ENCODE measurements around the gene DMRT1. TPM values are rescaled to one million over a fixed set of nuclear protein-coding genes. Genes with fewer than 3 reads are reported as not detected.
"Not testable (repeated sequence)": the region's sequence is repeated elsewhere in the genome, so short reads cannot be mapped to it uniquely, and the experiment has no call there.

DMRT1 gene
- total RNA-seq, 1 donor from 2014 or later, result not detected

GRCh38 chr9:859251-859650, 17.8 kb downstream of the DMRT1 start:
- H3K4me3 Mint-ChIP-seq (ENCODE audit: unreplicated experiment), result no peak overlapping the region

GRCh38 chr9:860706-861105, 19.2 kb downstream of the DMRT1 start:
- Mint-ChIP-seq H3K27me3 (ENCODE audit: unreplicated experiment) (no peaks in the 10 kb centered on the region), H3K4me1 (ENCODE audit: unreplicated experiment) (no peaks in the 10 kb centered on the region), H3K4me3 (ENCODE audit: unreplicated experiment) (no peak overlapping the region), H3K36me3 (ENCODE audit: unreplicated experiment) (no peaks in the 10 kb centered on the region), H3K9me3 (ENCODE audit: unreplicated experiment) (peaks cover 4% of the 10 kb centered on the region), H3K27ac (ENCODE audit: unreplicated experiment) (no peak overlapping the region)
- no peak for DNase-seq (ENCODE audit: extremely low spot score, unreplicated experiment)
- no peak for TF ChIP-seq CTCF (IDR thresholded peaks at IDR 0.05)

More at GRCh38 chr9:859251-859650, 17.8 kb downstream of the DMRT1 start:
- Mint-ChIP-seq H3K9me3 (ENCODE audit: unreplicated experiment) (peaks cover 4% of the 10 kb centered on the region), H3K27ac (ENCODE audit: unreplicated experiment) (no peak overlapping the region), H3K4me1 (ENCODE audit: unreplicated experiment) (no peaks in the 10 kb centered on the region), H3K27me3 (ENCODE audit: unreplicated experiment) (no peaks in the 10 kb centered on the region), H3K36me3 (ENCODE audit: unreplicated experiment) (no peaks in the 10 kb centered on the region)
- TF ChIP-seq CTCF (IDR thresholded peaks at IDR 0.05), result no peak
- DNase-seq (ENCODE audit: extremely low spot score, unreplicated experiment), result no peak

- not testable (repeated sequence) for H3K27me3 Mint-ChIP-seq (ENCODE audit: unreplicated experiment); H3K27ac Mint-ChIP-seq (ENCODE audit: unreplicated experiment); H3K4me3 Mint-ChIP-seq (ENCODE audit: unreplicated experiment); H3K9me3 Mint-ChIP-seq (ENCODE audit: unreplicated experiment); DNase-seq (ENCODE audit: extremely low spot score, unreplicated experiment); H3K4me1 Mint-ChIP-seq (ENCODE audit: unreplicated experiment); H3K36me3 Mint-ChIP-seq (ENCODE audit: unreplicated experiment)
Observed at GRCh38 chr9:861525-861924, 20.0 kb downstream of the DMRT1 start.

- no peaks in the 10 kb centered on the region for H3K27me3 Mint-ChIP-seq (ENCODE audit: unreplicated experiment)
- H3K4me1 Mint-ChIP-seq (ENCODE audit: unreplicated experiment), result no peaks in the 10 kb centered on the region
- no peak for DNase-seq (ENCODE audit: extremely low spot score, unreplicated experiment)
- no peaks in the 10 kb centered on the region for H3K36me3 Mint-ChIP-seq (ENCODE audit: unreplicated experiment)
- no peak for TF ChIP-seq CTCF (IDR thresholded peaks at IDR 0.05)
- H3K4me3 Mint-ChIP-seq (ENCODE audit: unreplicated experiment), result no peak overlapping the region
- no peak overlapping the region for H3K27ac Mint-ChIP-seq (ENCODE audit: unreplicated experiment)
- H3K9me3 Mint-ChIP-seq (ENCODE audit: unreplicated experiment), result no peaks in the 10 kb centered on the region
Observed at GRCh38 chr9:875119-875962, 33.8 kb downstream of the DMRT1 start.

GRCh38 chr9:876425-876824, 34.9 kb downstream of the DMRT1 start:
- TF ChIP-seq CTCF (IDR thresholded peaks at IDR 0.05), result no peak
- no peak for DNase-seq (ENCODE audit: extremely low spot score, unreplicated experiment)
- Mint-ChIP-seq H3K4me1 (ENCODE audit: unreplicated experiment) (no peaks in the 10 kb centered on the region), H3K27me3 (ENCODE audit: unreplicated experiment) (no peaks in the 10 kb centered on the region), H3K36me3 (ENCODE audit: unreplicated experiment) (no peaks in the 10 kb centered on the region), H3K27ac (ENCODE audit: unreplicated experiment) (no peak overlapping the region), H3K4me3 (ENCODE audit: unreplicated experiment) (no peak overlapping the region), H3K9me3 (ENCODE audit: unreplicated experiment) (no peaks in the 10 kb centered on the region)

All from osteocyte (in vitro differentiated cells).